GM19324 (cell line): ENCODE measurements around the gene SPEG.

ENCODE experiments used
- ATAC-seq: cut with Tn5 transposase; IDR thresholded peaks from one replicate; pipeline ENCODE4 v1.9.1; 2021; ENCODE audit warnings: mild to moderate bottlenecking, moderate library complexity; ENCODE audit not compliant: unreplicated experiment, low FRiP score

Gene SPEG

GRCh38 chr2:219422952-219423534 lies 11.6 kb upstream of the SPEG start:
- no peak for ATAC-seq

DNA sequence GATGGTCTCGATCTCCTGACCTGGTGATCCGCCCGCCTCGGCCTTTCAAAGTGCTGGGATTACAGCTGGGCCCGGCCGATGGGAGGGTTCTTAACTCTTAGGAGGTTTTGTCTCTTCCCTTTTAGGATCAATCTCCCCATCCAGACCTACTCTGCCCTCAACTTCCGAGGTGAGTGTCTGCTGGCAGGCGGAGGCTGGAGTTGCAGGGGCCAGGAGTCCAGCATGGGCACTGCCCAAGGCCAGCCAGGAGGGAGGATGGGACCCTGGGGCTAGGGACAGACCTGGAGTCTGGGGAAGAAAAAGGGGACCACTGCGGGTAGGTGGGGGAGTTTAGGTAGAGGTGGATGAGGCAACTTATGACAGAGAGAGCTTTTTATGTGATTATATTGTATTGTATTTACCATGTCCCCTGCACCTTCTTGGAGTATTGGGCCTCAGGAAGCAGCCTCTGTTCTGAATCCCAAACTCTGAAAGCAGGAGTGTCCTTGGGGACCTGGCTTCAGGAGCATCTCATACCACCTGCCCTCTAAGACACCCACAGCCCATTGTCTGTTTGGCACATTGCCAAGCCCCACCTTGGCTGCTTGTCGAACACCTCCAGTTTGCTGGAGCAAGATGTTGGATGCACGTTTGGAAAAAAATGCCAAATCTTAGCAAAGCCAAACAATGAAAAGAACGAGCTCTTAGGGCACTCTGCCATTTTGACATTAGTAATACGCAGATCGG lies 10.8 kb upstream of the SPEG start:
- ATAC-seq, result no peak

DNA sequence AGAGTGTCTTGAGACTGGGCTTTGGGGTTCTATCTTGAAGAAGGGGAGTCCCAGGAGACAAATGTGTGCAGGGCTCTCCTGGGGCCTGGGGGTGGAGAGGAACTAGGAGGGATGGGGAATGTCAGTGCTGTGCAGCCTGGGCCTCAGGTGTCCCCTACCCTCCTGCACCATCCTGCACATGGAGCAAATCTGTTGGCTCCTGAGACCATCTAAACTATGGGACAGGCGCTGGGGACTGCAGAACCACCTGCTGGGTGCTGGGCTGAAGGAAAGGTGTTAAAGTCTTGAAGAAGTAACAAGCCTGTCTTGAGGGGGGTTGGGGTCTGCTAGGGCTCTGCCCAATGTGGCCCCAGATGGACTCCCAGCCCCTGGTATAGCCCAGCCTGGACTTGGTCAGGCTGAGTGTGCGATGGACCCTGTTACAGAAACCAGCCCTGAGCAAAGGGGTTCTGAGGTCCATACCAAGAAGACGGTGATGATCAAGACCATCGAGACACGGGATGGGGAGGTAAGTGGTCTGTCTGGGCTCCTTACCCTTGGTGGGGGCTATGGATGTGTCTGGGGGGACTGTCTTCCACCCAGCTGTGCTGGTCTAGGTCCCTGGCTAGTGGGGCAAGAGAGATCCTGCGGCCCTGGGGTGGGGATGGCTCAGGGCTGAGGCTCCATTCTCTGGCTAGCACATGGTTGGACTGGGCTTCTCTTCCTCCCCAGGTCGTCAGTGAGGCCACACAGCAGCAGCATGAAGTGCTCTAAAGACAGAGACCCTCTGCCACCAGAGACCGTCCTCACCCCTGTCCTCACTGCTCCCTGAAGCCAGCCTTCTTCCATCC lies 9.2 kb upstream of the SPEG start:
- no peak for ATAC-seq

- no peak for ATAC-seq
These were observed 8.6 kb upstream of the SPEG start for GRCh38 chr2:219426068-219426443.

- ATAC-seq, result no peak
These were observed 8.0 kb upstream of the SPEG start for GRCh38 chr2:219426534-219427136.

DNA sequence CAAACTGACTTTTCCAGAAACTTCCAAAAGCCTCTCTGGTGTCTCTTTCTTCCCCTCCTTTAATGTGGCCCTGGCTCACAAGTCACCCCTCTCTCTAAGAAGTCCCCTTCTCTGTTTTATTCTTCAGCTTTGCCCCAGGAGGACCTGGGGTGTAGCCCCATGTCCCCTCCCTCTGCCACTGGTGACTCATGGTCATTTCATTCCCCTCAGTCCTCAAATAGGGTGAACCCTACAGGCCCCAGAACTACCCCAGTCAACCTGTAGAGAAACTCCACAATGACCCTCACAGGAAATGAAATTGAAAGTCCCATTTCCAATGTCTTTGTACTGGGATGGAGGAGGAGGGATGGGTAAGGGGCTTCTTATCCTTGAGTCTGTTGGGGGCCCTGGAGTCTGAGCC lies 6.2 kb upstream of the SPEG start:
- ATAC-seq, result no peak

GRCh38 chr2:219429958-219430606 lies 4.6 kb upstream of the SPEG start:
- no peak for ATAC-seq

DNA sequence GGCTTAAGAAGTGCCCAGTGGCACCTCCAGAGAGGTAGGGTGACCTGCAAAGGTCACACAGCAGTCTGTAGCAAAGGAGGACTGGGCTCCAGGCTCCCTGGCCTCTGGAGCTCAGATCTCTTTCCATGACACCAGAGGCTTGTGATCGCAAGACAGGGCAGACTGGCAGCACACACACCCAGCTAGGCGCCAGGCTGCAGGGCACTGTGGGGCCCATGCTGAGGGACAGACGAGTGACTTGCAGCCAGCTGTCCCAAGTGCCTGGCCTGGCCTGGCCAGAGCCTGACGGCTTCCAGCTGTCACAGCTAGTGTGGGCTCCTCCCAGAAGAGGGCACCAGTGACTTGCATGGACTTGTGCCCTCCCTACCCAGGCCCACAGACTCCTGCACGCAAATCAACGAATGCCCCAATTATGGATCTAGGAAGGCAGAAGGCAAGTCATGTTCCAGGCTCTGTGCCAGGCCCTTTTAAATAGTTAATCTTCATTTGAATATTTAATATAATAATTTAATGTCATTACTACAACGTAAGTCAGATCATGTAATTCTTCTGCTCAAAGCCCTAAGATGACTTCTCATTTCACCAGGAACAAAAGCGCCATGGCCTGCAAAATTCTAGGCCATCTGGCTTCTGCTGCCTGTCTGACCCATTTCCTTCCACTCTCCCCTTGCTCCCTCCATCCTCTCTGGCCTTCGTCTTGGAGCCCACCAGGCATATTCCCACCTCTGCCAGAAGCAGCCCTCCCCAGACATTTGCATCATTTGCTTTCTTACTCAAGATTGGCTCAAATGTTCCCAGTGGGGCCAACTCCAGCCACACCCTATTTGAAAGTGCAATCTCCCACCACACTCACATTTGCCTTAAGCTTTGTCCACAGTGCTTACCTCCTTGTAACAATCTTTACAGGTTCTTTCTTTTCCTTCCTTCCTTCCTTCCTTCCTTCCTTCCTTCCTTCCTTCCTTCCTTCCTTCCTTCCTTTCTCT lies 3.7 kb upstream of the SPEG start:
- ATAC-seq, result no peak

GRCh38 chr2:219433666-219434467 lies 776 bp upstream of the SPEG start:
- no peak for ATAC-seq

- no peak for ATAC-seq
These were observed 250 bp upstream of the SPEG start for GRCh38 chr2:219434468-219434717.

- no peak for ATAC-seq
These were observed 1.1 kb downstream of the SPEG start for GRCh38 chr2:219435701-219436100.

GRCh38 chr2:219436491-219436890 lies 1.8 kb downstream of the SPEG start:
- no peak for ATAC-seq

- ATAC-seq, result no peak
These were observed 2.5 kb downstream of the SPEG start for GRCh38 chr2:219437141-219437540.

GRCh38 chr2:219437690-219438206 lies 3.1 kb downstream of the SPEG start:
- no peak for ATAC-seq

- no peak for ATAC-seq
These were observed 3.8 kb downstream of the SPEG start for GRCh38 chr2:219438453-219438852.

DNA sequence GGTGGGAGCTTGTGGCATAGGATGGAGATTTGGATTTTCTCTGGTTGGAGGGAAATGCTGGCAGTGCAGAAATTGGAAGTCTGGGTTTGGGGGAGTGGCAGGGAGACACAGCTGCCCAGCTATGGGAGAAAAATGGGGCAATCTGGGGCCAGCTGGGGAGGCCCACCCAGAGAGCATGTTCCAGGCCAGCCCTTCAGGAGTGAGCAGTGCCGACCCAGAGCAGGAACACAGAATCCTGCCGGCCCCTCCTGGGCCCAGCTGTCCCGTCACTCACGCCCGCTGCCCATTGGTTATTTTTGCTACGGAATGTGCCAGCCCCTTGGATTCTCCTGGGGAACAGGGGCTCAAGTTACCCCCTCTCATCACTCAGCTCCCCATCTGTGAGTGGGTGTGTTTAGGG lies 4.9 kb downstream of the SPEG start:
- no peak for ATAC-seq

- ATAC-seq, result no peak
These were observed 6.0 kb downstream of the SPEG start for GRCh38 chr2:219440388-219441256.
